Endothelial cell of umbilical vein (primary cell): Measurements from ENCODE around the gene STARD13.

Source experiments
- CTCF ChIP-seq, 2 donors: IDR thresholded peaks; 1 replicate in 1 of 2; 2 replicates in 1 of 2; pipeline ENCODE4 v1.5.1; 2011; ENCODE audit warnings: low read length in 2 of 2, mild to moderate bottlenecking in 2 of 2, moderate library complexity in 2 of 2, control low read depth in 1 of 2, inconsistent platforms in 1 of 2, low read depth in 1 of 2; ENCODE audit not compliant: insufficient read depth in 1 of 2; ENCODE audit errors: extremely low read depth in 1 of 2
- POLR2AphosphoS5 ChIP-seq: IDR thresholded peaks from 2 replicates; pipeline ENCODE4 v1.6.1; 2012; ENCODE audit warnings: low read depth, mild to moderate bottlenecking, control low read depth, low read length, moderate library complexity; ENCODE audit not compliant: insufficient read depth

DNA sequence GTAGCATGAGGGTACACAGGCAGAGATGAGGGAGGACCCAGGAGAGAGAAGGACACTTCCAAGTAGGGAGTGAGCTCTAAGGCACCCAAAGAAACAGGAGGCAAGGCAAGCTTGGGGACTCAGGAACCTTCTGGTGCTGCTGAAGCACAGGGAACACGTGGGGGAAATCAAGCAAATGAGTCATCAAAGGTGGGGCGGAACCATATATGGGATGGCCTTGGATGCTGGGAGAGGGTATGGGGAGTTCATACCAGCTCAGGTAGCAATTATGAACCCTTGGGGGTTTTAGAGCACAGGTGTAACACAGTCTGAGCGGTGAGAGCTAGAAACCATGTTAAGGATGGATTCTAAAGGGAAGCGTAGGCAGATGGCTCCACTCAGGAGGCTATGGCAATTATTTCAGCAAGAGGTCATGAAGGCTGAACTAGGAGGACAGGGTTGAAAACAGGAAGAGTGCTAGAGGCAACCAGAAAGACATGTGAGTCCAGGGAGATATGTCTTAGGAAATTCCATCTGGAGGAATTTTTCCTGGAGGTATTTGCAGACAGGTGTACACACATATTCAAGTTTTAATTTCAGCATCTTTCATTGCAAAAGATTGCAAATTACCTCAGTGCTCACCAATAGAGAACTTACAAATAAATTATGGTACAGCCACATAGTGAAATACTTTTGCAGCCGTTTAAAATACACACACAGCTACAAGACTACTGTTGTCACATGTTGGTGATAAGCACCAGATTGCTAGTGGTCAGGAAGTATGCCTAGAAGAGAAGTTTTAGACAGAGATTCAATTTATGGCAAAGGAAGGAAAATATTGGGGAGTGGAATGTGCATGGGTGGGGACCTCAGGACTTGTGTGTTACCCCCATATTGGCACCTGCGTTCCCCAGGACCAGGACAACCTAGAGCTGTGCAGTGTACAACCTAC, 77.0 kb downstream of the STARD13 start:
- TF ChIP-seq CTCF (IDR thresholded peaks at IDR 0.05; ENCODE audit: extremely low read depth in 1 of 2, insufficient read depth in 1 of 2, low read depth in 1 of 2, low read length in 2 of 2): no peak
- TF ChIP-seq POLR2AphosphoS5: no peak
